HG03439 (cell line): ENCODE data around the gene DGKZ.

ENCODE experiments used
- ATAC-seq: cut with Tn5 transposase; IDR thresholded peaks from one replicate; pipeline ENCODE4 v1.9.1; 2021; ENCODE audit warnings: mild to moderate bottlenecking, moderate library complexity; ENCODE audit not compliant: unreplicated experiment

The DGKZ gene

GRCh38 chr11:46381048-46381818 is 34.0 kb downstream of the DGKZ start, which contains the start of gene MDK:
Gene MDK, plus strand, starts transcription at chr11:46381669. Its CDS starts 389 bp downstream, at chr11:46382058.
- no peak for ATAC-seq

- no peak for ATAC-seq
Observed at GRCh38 chr11:46381819-46382645, 34.8 kb downstream of the DGKZ start.

GRCh38 chr11:46382646-46383403 is 35.6 kb downstream of the DGKZ start:
- no peak for ATAC-seq

- ATAC-seq, result no peak
Observed at GRCh38 chr11:46383404-46383758, 36.1 kb downstream of the DGKZ start.

GRCh38 chr11:46383974-46384701 is 36.9 kb downstream of the DGKZ start:
- no peak for ATAC-seq

- no peak for ATAC-seq
Observed at GRCh38 chr11:46385169-46386004, 38.1 kb downstream of the DGKZ start.

GRCh38 chr11:46386005-46386578 is 38.8 kb downstream of the DGKZ start:
- no peak for ATAC-seq

GRCh38 chr11:46386674-46387073 is 39.4 kb downstream of the DGKZ start:
- ATAC-seq, result no peak

GRCh38 chr11:46387456-46387855 is 40.2 kb downstream of the DGKZ start:
- ATAC-seq, result no peak

- no peak for ATAC-seq
Observed at GRCh38 chr11:46387919-46388618, 40.8 kb downstream of the DGKZ start.

- ATAC-seq, result no peak
Observed at GRCh38 chr11:46388619-46389449, 41.6 kb downstream of the DGKZ start.

- ATAC-seq, result peak; percentile 49
Observed at GRCh38 chr11:46389450-46390330, 42.4 kb downstream of the DGKZ start.

GRCh38 chr11:46390331-46391171 is 43.3 kb downstream of the DGKZ start:
- no peak for ATAC-seq

GRCh38 chr11:46391186-46391577 is 43.9 kb downstream of the DGKZ start:
- ATAC-seq, result no peak

- no peak for ATAC-seq
Observed at GRCh38 chr11:46391578-46392420, 44.5 kb downstream of the DGKZ start, which contains the start of gene CHRM4. Gene CHRM4, minus strand, starts transcription at chr11:46391776. Its CDS starts 5,219 bp downstream, at chr11:46386557.
